ENCODE data around the gene CHCHD10. TPM values are rescaled to one million over a fixed set of nuclear protein-coding genes. Genes with fewer than 3 reads are reported as not detected.

The CHCHD10 gene
- total RNA-seq, 1 experiment from 2014 or later: 198 TPM

DNA sequence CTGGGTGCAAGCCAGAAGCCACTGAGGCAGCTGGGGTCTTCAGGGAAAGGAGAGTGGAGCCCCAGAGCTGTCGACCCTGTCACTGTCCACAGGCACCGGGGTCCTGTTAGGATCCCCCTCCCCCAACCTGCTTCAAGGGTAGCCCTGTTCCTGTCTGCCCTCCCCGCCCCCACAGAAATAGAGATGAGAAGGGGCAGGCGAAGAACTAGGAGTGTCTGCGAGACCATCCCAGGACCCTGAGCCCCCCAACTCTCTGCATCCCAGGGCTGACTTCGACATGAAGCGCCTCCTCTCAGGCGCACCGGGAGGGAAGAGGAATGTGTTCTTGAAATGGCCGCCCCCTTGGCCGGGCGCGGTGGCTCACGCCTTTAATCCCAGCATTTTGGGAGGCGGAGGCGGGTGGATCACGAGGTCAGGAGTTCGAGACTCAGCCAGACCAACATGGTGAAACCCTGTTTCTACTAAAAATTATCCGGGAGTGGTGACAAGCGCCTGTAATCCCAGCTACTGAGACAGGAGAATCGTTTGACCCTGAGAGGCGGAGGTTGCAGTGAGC, 16.3 kb downstream of the CHCHD10 start:
- Mint-ChIP-seq H3K36me3 (no peaks in the 10 kb centered on the region), H3K4me3 (peak overlapping the region; percentile 80), H3K9me3 (no peaks in the 10 kb centered on the region), H3K27ac (peak overlapping the region; percentile 84), H3K4me1 (peaks cover 23% of the 10 kb centered on the region), H3K27me3 (ENCODE audit: low read depth) (no peaks in the 10 kb centered on the region)
- ChIA-PET CTCF (interaction anchor here (0.7 to 2.2 kb wide), 5 partner anchors 12 to 160 kb away, joined by 3 to 8 read pairs (median 4); partner anchors contain the start of genes C22orf15 and SLC2A11), POLR2A (interaction anchor here (0.7 to 1.4 kb wide), 3 partner anchors 35 to 305 kb away, joined by 3 to 5 read pairs (median 4); partner anchors contain the start of gene SLC2A11)
- ATAC-seq (peak; percentile 25), DNase-seq (ENCODE audit: low spot score) (peak; percentile 51)
- TF ChIP-seq ZNF317 (CRISPR knock-in tag; IDR thresholded peaks at IDR 0.05; ENCODE audit: borderline replicate concordance, low read depth) (no peak), SMAD4 (CRISPR knock-in tag; IDR thresholded peaks at IDR 0.05) (no peak), CREB1 (CRISPR knock-in tag; IDR thresholded peaks at IDR 0.05) (0 out of 2 replicates have a peak, but pooled peaks have one; percentile 6), KAT7 (CRISPR knock-in tag; IDR thresholded peaks at IDR 0.05; ENCODE audit: borderline replicate concordance) (0 out of 2 replicates have a peak, but pooled peaks have one; percentile 30), ETV6 (CRISPR knock-in tag; IDR thresholded peaks at IDR 0.05) (peak; percentile 29; the same call in 1 of the 2 replicates)
- TF ChIP-seq, protein P1, sequence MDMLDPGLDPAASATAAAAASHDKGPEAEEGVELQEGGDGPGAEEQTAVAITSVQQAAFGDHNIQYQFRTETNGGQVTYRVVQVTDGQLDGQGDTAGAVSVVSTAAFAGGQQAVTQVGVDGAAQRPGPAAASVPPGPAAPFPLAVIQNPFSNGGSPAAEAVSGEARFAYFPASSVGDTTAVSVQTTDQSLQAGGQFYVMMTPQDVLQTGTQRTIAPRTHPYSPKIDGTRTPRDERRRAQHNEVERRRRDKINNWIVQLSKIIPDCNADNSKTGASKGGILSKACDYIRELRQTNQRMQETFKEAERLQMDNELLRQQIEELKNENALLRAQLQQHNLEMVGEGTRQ (CRISPR knock-in tag; IDR thresholded peaks at IDR 0.05): peak; percentile 27; the same call in 1 of the 2 replicates
- TF ChIP-seq, protein P2, sequence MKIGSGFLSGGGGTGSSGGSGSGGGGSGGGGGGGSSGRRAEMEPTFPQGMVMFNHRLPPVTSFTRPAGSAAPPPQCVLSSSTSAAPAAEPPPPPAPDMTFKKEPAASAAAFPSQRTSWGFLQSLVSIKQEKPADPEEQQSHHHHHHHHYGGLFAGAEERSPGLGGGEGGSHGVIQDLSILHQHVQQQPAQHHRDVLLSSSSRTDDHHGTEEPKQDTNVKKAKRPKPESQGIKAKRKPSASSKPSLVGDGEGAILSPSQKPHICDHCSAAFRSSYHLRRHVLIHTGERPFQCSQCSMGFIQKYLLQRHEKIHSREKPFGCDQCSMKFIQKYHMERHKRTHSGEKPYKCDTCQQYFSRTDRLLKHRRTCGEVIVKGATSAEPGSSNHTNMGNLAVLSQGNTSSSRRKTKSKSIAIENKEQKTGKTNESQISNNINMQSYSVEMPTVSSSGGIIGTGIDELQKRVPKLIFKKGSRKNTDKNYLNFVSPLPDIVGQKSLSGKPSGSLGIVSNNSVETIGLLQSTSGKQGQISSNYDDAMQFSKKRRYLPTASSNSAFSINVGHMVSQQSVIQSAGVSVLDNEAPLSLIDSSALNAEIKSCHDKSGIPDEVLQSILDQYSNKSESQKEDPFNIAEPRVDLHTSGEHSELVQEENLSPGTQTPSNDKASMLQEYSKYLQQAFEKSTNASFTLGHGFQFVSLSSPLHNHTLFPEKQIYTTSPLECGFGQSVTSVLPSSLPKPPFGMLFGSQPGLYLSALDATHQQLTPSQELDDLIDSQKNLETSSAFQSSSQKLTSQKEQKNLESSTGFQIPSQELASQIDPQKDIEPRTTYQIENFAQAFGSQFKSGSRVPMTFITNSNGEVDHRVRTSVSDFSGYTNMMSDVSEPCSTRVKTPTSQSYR (CRISPR knock-in tag; IDR thresholded peaks at IDR 0.05): 0 out of 2 replicates have a peak, but pooled peaks have one; percentile 6

DNA sequence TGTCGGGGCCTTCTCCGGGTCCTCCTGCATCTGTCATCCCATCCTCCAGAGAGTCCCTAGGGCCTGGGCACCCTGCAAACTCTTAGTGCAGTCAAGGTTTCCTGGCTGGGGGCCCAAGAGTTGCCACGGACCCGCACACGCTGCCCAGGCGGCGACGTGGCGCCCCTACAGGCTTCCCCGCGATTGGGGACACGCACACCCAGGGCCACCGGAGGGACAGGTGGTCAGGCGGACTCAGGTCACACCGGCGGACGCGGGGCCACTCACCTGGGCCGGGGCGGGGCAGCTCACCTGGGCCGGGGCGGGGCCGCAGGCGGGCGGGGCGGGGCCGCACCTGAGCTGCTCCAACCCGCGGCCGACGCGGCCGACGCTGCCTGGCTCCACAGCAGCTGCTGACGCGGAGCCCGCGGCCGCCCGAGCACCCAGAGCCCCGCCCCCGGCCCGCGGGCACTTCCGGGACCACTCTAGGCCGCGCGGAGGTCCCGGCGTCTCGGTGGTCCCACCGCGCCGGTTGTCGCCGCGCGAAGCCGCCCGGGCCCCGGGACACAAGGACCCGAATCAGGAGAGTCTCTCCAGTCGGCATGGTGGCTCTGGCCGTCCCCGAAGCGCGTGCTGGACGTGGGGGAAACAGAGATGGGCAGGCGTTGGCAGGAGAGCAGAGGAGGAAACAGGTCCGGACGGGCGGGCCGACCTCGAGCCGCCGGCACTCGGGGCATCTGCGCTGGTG, 16.9 kb downstream of the CHCHD10 start, which contains the start of gene ZNF70:
Gene ZNF70 (minus strand): TSS at position 399 of the 727 bp plus-strand sequence. CDS start 5,972 bp downstream, outside the sequence.
- Mint-ChIP-seq H3K36me3 (no peaks in the 10 kb centered on the region), H3K4me3 (peak within 1 kb of the TSS; percentile 85), H3K27ac (peak within 1 kb of the TSS; percentile 91), H3K27me3 (ENCODE audit: low read depth) (no peaks in the 10 kb centered on the region), H3K4me1 (peaks cover 22% of the 10 kb centered on the region), H3K9me3 (no peaks in the 10 kb centered on the region)
- peak; percentile 91 for DNase-seq (ENCODE audit: low spot score)
- POLR2A ChIA-PET: interaction anchor here (0.5 to 1.4 kb wide), 3 partner anchors 30 to 106 kb away, joined by 3 to 4 read pairs (median 3); partner anchors contain the start of gene SLC2A11
- CTCF ChIA-PET: interaction anchor here (0.9 to 2.2 kb wide), 4 partner anchors 12 to 159 kb away, joined by 4 to 8 read pairs (median 6); partner anchors contain the start of genes C22orf15, CHCHD10 and SLC2A11
- ATAC-seq: peak; percentile 90
- 0 out of 2 replicates have a peak, but pooled peaks have one; percentile 42 for TF ChIP-seq CREB1 (CRISPR knock-in tag; IDR thresholded peaks at IDR 0.05)
- TF ChIP-seq ATF1 (CRISPR knock-in tag; IDR thresholded peaks at IDR 0.05): no peak
- TF ChIP-seq, protein P3, sequence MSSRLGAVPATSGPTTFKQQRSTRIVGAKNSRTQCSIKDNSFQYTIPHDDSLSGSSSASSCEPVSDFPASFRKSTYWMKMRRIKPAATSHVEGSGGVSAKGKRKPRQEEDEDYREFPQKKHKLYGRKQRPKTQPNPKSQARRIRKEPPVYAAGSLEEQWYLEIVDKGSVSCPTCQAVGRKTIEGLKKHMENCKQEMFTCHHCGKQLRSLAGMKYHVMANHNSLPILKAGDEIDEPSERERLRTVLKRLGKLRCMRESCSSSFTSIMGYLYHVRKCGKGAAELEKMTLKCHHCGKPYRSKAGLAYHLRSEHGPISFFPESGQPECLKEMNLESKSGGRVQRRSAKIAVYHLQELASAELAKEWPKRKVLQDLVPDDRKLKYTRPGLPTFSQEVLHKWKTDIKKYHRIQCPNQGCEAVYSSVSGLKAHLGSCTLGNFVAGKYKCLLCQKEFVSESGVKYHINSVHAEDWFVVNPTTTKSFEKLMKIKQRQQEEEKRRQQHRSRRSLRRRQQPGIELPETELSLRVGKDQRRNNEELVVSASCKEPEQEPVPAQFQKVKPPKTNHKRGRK (CRISPR knock-in tag; IDR thresholded peaks at IDR 0.05; ENCODE audit: borderline replicate concordance): no peak
- TF ChIP-seq, protein P1 (CRISPR knock-in tag; IDR thresholded peaks at IDR 0.05): 0 out of 2 replicates have a peak, but pooled peaks have one; percentile 38
- TF ChIP-seq KAT7 (CRISPR knock-in tag; IDR thresholded peaks at IDR 0.05; ENCODE audit: borderline replicate concordance): no peak
- TF ChIP-seq, protein P4, sequence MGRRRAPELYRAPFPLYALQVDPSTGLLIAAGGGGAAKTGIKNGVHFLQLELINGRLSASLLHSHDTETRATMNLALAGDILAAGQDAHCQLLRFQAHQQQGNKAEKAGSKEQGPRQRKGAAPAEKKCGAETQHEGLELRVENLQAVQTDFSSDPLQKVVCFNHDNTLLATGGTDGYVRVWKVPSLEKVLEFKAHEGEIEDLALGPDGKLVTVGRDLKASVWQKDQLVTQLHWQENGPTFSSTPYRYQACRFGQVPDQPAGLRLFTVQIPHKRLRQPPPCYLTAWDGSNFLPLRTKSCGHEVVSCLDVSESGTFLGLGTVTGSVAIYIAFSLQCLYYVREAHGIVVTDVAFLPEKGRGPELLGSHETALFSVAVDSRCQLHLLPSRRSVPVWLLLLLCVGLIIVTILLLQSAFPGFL (CRISPR knock-in tag; IDR thresholded peaks at IDR 0.05; ENCODE audit: borderline replicate concordance): no peak
- TF ChIP-seq ETV6 (CRISPR knock-in tag; IDR thresholded peaks at IDR 0.05): peak; percentile 83
- TF ChIP-seq, protein P2 (CRISPR knock-in tag; IDR thresholded peaks at IDR 0.05): 0 out of 2 replicates have a peak, but pooled peaks have one; percentile 11
- no peak; the same call in 1 of the 2 replicates for TF ChIP-seq FOXK1 (CRISPR knock-in tag; IDR thresholded peaks at IDR 0.05)
- TF ChIP-seq, protein P5, sequence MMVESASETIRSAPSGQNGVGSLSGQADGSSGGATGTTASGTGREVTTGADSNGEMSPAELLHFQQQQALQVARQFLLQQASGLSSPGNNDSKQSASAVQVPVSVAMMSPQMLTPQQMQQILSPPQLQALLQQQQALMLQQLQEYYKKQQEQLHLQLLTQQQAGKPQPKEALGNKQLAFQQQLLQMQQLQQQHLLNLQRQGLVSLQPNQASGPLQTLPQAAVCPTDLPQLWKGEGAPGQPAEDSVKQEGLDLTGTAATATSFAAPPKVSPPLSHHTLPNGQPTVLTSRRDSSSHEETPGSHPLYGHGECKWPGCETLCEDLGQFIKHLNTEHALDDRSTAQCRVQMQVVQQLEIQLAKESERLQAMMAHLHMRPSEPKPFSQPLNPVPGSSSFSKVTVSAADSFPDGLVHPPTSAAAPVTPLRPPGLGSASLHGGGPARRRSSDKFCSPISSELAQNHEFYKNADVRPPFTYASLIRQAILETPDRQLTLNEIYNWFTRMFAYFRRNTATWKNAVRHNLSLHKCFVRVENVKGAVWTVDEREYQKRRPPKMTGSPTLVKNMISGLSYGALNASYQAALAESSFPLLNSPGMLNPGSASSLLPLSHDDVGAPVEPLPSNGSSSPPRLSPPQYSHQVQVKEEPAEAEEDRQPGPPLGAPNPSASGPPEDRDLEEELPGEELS (CRISPR knock-in tag; IDR thresholded peaks at IDR 0.05): 0 out of 2 replicates have a peak, but pooled peaks have one; percentile 17
- TF ChIP-seq, protein P6, sequence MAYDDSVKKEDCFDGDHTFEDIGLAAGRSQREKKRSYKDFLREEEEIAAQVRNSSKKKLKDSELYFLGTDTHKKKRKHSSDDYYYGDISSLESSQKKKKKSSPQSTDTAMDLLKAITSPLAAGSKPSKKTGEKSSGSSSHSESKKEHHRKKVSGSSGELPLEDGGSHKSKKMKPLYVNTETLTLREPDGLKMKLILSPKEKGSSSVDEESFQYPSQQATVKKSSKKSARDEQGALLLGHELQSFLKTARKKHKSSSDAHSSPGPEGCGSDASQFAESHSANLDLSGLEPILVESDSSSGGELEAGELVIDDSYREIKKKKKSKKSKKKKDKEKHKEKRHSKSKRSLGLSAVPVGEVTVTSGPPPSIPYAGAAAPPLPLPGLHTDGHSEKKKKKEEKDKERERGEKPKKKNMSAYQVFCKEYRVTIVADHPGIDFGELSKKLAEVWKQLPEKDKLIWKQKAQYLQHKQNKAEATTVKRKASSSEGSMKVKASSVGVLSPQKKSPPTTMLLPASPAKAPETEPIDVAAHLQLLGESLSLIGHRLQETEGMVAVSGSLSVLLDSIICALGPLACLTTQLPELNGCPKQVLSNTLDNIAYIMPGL (CRISPR knock-in tag; IDR thresholded peaks at IDR 0.05): peak; percentile 57; the same call in 1 of the 2 replicates
- TF ChIP-seq, protein P7, sequence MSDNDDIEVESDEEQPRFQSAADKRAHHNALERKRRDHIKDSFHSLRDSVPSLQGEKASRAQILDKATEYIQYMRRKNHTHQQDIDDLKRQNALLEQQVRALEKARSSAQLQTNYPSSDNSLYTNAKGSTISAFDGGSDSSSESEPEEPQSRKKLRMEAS (CRISPR knock-in tag; IDR thresholded peaks at IDR 0.05): peak; percentile 6; the same call in 1 of the 2 replicates
